GM12878 (cell line): ENCODE data around the gene SHF. TPM values are rescaled to one million over a fixed set of nuclear protein-coding genes. Genes with fewer than 3 reads are reported as not detected.

Experiments used
- ATAC-seq: fragments of 200-7000 bp; cut with Tn5 transposase; 3 replicates; pipeline ENCODE4 v1.9.1; 2020; ENCODE audit warnings: mild to moderate bottlenecking, moderate library complexity
- BruUV-seq: library from RNA; stranded (reverse); fragments of 400-500 nt; replicated peaks from 2 replicates; lab custom pipeline; 2021; lab: Mats Ljungman, UMichigan
- CTCF ChIA-PET: fragments of 300-600 bp; sonication (Branson Sonifier 250); formaldehyde crosslinking; extraction: SDS; loops from one replicate; lab custom pipeline; 2021; ENCODE audit warnings: inconsistent platforms; lab: Yijun Ruan, JAX
- POLR2A ChIA-PET: fragments of 350-600 bp; formaldehyde crosslinking; extraction: SDS; loops from one replicate; lab custom pipeline; 2021; ENCODE audit warnings: inconsistent platforms; lab: Charles Lee
- RAD21 ChIA-PET: fragments of 300-600 bp; sonication (Branson Sonifier 250); formaldehyde crosslinking; loops from one replicate; lab custom pipeline; 2023; ENCODE audit warnings: antibody characterized with exemption; ENCODE audit not compliant: unreplicated experiment; lab: Charles Lee
- SMC1A ChIA-PET: fragments of 300-600 bp; sonication (Branson Sonifier 250); formaldehyde crosslinking; loops from one replicate; lab custom pipeline; 2023; ENCODE audit not compliant: unreplicated experiment, uncharacterized antibody; lab: Charles Lee
- DNase-seq: peaks from one replicate; pipeline ENCODE4 v3.0.0-alpha.2; 2011; ENCODE audit warnings: low read depth, low spot score
- FAIRE-seq: peaks from 3 replicates; lab custom pipeline; 2011; peaks lifted over from hg19 to GRCh38; lab: Jason Lieb, UNC
- H2AFZ ChIP-seq: 2 replicates; pipeline ENCODE4 v1.6.0; 2011; ENCODE audit warnings: low read depth, low read length, control low read depth; ENCODE audit not compliant: control insufficient read depth
- H3K27ac ChIP-seq: 2 replicates; pipeline ENCODE4 v1.5.1; 2011; ENCODE audit warnings: control low read depth; ENCODE audit not compliant: control insufficient read depth, insufficient read depth
- H3K27me3 ChIP-seq, 2 experiments: replicated peaks in 1 of 2; 2 replicates each; pipeline versions ENCODE4 v1.6.0 to v1.6.1; 2011; ENCODE audit warnings: low read length in 1 of 2; ENCODE audit not compliant: control insufficient read depth in 2 of 2, insufficient read depth in 2 of 2
- H3K36me3 ChIP-seq, 2 experiments: 2 replicates each; pipeline ENCODE4 v1.5.1; 2011; ENCODE audit warnings: low read length in 1 of 2; ENCODE audit not compliant: control insufficient read depth in 2 of 2, insufficient read depth in 2 of 2
- H3K4me1 ChIP-seq: 2 replicates; pipeline ENCODE4 v1.6.1; 2011; ENCODE audit warnings: mild to moderate bottlenecking, low read length, moderate library complexity, mixed read lengths; ENCODE audit not compliant: control insufficient read depth, insufficient read depth
- H3K4me2 ChIP-seq: 2 replicates; pipeline ENCODE4 v1.6.0; 2011; ENCODE audit warnings: control low read depth; ENCODE audit not compliant: control insufficient read depth, insufficient read depth
- H3K4me3 ChIP-seq: fragments of 200-600 bp; sonication (generic); 2 replicates; pipeline ENCODE4 v1.5.1; 2016
- H3K79me2 ChIP-seq: 2 replicates; pipeline ENCODE4 v1.6.0; 2011; ENCODE audit warnings: low read length; ENCODE audit not compliant: control insufficient read depth, insufficient read depth
- H3K9ac ChIP-seq: 2 replicates; pipeline ENCODE4 v1.8.0; 2011; ENCODE audit warnings: low read length, control low read depth, mixed read lengths; ENCODE audit not compliant: control insufficient read depth, insufficient read depth
- H3K9me3 ChIP-seq: replicated peaks from 3 replicates; pipeline ENCODE4 v1.5.1; 2011; ENCODE audit warnings: mild to moderate bottlenecking, low read length; ENCODE audit not compliant: control insufficient read depth, insufficient read depth
- H4K20me1 ChIP-seq: 2 replicates; pipeline ENCODE4 v1.6.0; 2011; ENCODE audit not compliant: control insufficient read depth, insufficient read depth
- FOXK2 ChIP-seq: fragments of 450-650 bp; IDR thresholded peaks from 2 replicates; pipeline ENCODE4 v1.6.1; 2017; ENCODE audit warnings: mild to moderate bottlenecking, moderate library complexity
- GATAD2B ChIP-seq: fragments of 450-650 bp; conservative IDR thresholded peaks from 2 replicates; pipeline ENCODE4 v1.6.1; 2017; ENCODE audit warnings: low read depth, mild to moderate bottlenecking, moderate library complexity
- HDGF ChIP-seq: fragments of 450-650 bp; IDR thresholded peaks from 2 replicates; pipeline ENCODE4 v1.6.1; 2016; ENCODE audit warnings: antibody characterized with exemption
- MEF2B ChIP-seq: fragments of 450-650 bp; IDR thresholded peaks from 2 replicates; pipeline ENCODE4 v1.6.1; 2018; ENCODE audit warnings: mild to moderate bottlenecking, moderate library complexity; ENCODE audit not compliant: partially characterized antibody, poor library complexity, severe bottlenecking
- SUZ12 ChIP-seq: fragments of 200-600 bp; sonication (generic); IDR thresholded peaks from one replicate; pipeline ENCODE4 v1.6.1; 2018; ENCODE audit warnings: antibody characterized with exemption, mild to moderate bottlenecking; ENCODE audit not compliant: unreplicated experiment
- TCF3 ChIP-seq: IDR thresholded peaks from 2 replicates; pipeline ENCODE4 v1.6.1; 2012; ENCODE audit warnings: low read depth, mild to moderate bottlenecking, low read length, borderline replicate concordance; ENCODE audit not compliant: insufficient read depth
- YBX1 ChIP-seq: fragments of 450-650 bp; IDR thresholded peaks from 2 replicates; pipeline ENCODE4 v1.6.1; 2016; ENCODE audit warnings: antibody characterized with exemption
- ZNF274 ChIP-seq: IDR thresholded peaks from one replicate; pipeline ENCODE4 v1.8.0; 2011; ENCODE audit not compliant: insufficient read length, insufficient read depth
- ZSCAN29 ChIP-seq: fragments of 450-650 bp; IDR thresholded peaks from 2 replicates; pipeline ENCODE4 v1.6.1; 2017; ENCODE audit warnings: mild to moderate bottlenecking, moderate library complexity
- WGBS: methylation state at CpG from one replicate; pipeline ENCODE4 v1.1.6; 2016; ENCODE audit warnings: low lambda C conversion rate; ENCODE audit not compliant: insufficient replicate concordance, insufficient coverage; ENCODE audit errors: missing lambda C conversion rate; 5-methylcytosine and 5-hydroxymethylcytosine counted together
- in situ Hi-C: fragments of 300-500 bp; cut with MboI; formaldehyde crosslinking; loops from 9 replicates; pipeline ENCODE4 v1.14.3; 2018; ENCODE audit warnings: mixed read lengths
- intact Hi-C: fragments of 100-400 bp; cut with micrococcal nuclease; formaldehyde crosslinking; loops from one replicate; pipeline ENCODE4 v1.14.2; 2022; ENCODE audit not compliant: unreplicated experiment
- polyA plus RNA-seq, 11 experiments: library from polyadenylated mRNA; depleted of rRNA in 4 of 11; unstranded in 6 of 11; stranded (reverse) in 5 of 11; fragments of >200 nt; fragmentation: Nextera tagmentation in 4 of 11; fragmentation: Illumina TruSeq in 1 of 11; extraction: Ambion mirVana in 4 of 11; extraction: Trizol in 1 of 11; gene quantifications; 1 replicate in 1 of 11; 2 replicates in 10 of 11; pipeline versions ENCODE4 v1.2.1 to v1.2.3, GENCODE V29; 2011 to 2016; ENCODE audit warnings: inconsistent platforms in 2 of 11, missing spikeins in 2 of 11, low read depth in 1 of 11
- total RNA-seq, 4 experiments: library from RNA; depleted of rRNA in 3 of 4; stranded (reverse); fragments of >200 nt in 3 of 4; fragmentation: Illumina TruSeq in 1 of 4; extraction: Trizol in 1 of 4; gene quantifications; 2 replicates each; pipeline versions ENCODE4 v1.2.1 to v1.2.3, GENCODE V29; 2013 to 2021
- TF ChIP-seq, protein P1 (sequence below): fragments of 450-650 bp; formaldehyde crosslinking; IDR thresholded peaks from 2 replicates; pipeline ENCODE4 v1.4.0; 2022; ENCODE audit warnings: mild to moderate bottlenecking, moderate library complexity

SHF gene
- total and polyA plus RNA-seq, 10 of the 15 experiments (the other 5 are each of a cell fraction or from before 2014, with no cell fraction given) = 0.04 to 5.7 (median 1.0) TPM; not detected in 1

DNA sequence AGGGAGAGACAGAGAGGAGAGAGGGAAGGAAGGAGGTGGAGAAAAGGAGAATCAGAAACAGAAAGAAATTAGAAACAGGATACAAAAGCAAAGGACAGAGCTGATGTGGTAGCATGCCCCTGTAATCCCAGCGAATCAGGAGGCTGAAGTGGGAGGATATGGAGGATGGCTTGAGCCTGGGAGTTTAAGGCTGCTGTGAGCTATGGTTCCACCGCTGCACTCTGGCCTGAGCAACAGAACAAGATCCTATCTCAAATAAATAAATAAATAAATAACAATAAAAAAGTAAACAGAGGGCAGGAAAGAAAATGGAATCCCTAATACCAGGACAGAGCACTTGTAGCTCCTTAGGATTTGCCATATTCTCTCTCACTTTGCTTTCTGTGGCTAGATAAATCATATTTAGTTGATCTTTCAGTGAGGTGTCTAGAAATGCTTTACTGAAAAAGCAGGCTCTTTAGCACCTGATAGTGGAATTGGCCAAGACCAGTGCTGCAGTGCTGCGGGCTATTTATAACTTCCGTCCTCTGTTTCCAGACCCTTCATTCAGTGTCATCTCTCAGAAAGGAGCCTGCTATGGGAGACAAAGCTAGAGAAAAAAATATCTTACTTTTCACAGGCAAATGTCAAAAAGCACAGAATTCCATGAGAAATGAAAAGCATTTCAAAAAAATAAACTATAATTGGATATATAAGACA lies 44.2 kb upstream of the SHF start (continued):
- TF ChIP-seq, protein P1, sequence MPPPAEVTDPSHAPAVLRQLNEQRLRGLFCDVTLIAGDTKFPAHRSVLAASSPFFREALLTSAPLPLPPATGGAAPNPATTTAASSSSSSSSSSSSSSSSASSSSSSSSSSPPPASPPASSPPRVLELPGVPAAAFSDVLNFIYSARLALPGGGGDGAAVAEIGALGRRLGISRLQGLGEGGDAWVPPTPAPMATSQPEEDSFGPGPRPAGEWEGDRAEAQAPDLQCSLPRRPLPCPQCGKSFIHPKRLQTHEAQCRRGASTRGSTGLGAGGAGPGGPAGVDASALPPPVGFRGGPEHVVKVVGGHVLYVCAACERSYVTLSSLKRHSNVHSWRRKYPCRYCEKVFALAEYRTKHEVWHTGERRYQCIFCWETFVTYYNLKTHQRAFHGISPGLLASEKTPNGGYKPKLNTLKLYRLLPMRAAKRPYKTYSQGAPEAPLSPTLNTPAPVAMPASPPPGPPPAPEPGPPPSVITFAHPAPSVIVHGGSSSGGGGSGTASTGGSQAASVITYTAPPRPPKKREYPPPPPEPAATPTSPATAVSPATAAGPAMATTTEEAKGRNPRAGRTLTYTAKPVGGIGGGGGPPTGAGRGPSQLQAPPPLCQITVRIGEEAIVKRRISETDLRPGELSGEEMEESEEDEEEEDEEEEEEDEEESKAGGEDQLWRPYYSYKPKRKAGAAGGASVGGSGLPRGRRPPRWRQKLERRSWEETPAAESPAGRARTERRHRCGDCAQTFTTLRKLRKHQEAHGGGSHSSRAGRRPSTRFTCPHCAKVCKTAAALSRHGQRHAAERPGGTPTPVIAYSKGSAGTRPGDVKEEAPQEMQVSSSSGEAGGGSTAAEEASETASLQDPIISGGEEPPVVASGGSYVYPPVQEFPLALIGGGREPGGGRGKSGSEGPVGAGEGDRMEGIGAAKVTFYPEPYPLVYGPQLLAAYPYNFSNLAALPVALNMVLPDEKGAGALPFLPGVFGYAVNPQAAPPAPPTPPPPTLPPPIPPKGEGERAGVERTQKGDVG (CRISPR knock-in tag) = no peak
- no peak for TF ChIP-seq TCF3
- no peak for TF ChIP-seq GATAD2B
- no peak for TF ChIP-seq ZNF274

DNA sequence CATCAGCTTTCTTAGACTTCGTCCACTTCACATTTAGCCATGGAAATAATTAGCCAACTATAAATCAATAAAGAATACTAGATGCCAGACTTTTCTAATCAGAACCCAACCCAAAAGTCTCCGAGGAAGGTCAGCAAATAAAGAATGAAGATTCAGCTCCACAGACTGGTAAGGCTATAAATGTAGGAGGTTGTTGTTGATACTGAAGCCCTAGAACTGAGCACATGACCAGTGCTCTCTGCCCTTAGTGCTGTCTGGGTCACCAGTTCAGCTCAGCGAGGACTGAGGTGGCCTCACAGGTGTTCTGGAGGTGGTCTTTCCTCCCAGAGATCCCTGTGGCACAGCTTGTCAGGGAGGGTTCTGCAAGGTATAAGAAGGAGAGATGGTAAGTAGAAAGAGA lies 43.4 kb upstream of the SHF start:
- intact Hi-C loops (no loop called here), in situ Hi-C loops (no loop called here)
- Histone ChIP-seq H4K20me1 (no peaks in the 10 kb centered on the region), H3K36me3 (no peaks in the 10 kb centered on the region; a peak in 1 of 4 replicates), H2AFZ (no peak overlapping the region), H3K4me1 (no peaks in the 10 kb centered on the region), H3K79me2 (no peaks in the 10 kb centered on the region), H3K9me3 (peaks cover 2% of the 10 kb centered on the region; the same call in 1 of the 3 replicates), H3K9ac (no peak overlapping the region), H3K27ac (no peak overlapping the region), H3K4me2 (no peak overlapping the region), H3K27me3 (no peaks in the 10 kb centered on the region), H3K4me3 (no peak overlapping the region)
- ATAC-seq (no peak), DNase-seq (no peak), FAIRE-seq (no peak)
- SMC1A ChIA-PET = no interaction called here
- CTCF ChIA-PET = interaction anchor here (1.0 to 1.9 kb wide), 4 partner anchors 22 to 198 kb away, joined by 3 to 5 read pairs (median 4); no protein-coding TSS in a partner anchor
- TF ChIP-seq MEF2B (no peak), FOXK2 (no peak), YBX1 (no peak), ZSCAN29 (no peak), SUZ12 (no peak), HDGF (no peak)
- POLR2A ChIA-PET = interaction anchor here (0.5 kb wide), 1 partner anchor 23 kb away, joined by 3 read pairs; no protein-coding TSS in a partner anchor
- no TSS peak for BruUV-seq
- RAD21 ChIA-PET = no interaction called here
- WGBS = 23% methylated on average over 3 of the region's 3 CpGs
